ENCODE measurements around the gene ACKR4.

DNA sequence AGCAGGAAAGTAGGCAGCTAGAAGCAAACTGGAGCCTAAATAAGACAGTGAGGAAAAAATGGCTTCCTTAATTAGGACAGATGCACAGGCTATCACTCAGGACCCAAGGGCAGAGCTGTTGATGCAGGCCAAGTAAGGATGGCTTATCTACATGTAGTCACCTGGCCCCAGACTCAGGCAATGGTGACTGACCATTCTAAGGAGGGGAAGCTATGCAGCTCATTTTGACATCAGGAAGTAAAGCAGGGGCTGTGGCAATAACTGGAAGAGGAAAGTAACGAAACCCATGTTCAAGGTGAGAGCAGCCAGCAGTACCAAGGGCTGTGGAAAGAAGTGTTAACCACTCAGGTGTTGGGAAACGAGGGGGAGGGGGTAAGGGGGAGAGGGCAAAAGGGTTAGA lies 46.3 kb downstream of the ACKR4 start:
- TF ChIP-seq, protein P1, sequence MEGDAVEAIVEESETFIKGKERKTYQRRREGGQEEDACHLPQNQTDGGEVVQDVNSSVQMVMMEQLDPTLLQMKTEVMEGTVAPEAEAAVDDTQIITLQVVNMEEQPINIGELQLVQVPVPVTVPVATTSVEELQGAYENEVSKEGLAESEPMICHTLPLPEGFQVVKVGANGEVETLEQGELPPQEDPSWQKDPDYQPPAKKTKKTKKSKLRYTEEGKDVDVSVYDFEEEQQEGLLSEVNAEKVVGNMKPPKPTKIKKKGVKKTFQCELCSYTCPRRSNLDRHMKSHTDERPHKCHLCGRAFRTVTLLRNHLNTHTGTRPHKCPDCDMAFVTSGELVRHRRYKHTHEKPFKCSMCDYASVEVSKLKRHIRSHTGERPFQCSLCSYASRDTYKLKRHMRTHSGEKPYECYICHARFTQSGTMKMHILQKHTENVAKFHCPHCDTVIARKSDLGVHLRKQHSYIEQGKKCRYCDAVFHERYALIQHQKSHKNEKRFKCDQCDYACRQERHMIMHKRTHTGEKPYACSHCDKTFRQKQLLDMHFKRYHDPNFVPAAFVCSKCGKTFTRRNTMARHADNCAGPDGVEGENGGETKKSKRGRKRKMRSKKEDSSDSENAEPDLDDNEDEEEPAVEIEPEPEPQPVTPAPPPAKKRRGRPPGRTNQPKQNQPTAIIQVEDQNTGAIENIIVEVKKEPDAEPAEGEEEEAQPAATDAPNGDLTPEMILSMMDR (IDR thresholded peaks at IDR 0.05; ENCODE audit: low read depth, low read length, poor library complexity, severe bottlenecking) = no peak
- no peak for TF ChIP-seq EZH2phosphoT487 (IDR thresholded peaks at IDR 0.05; ENCODE audit: borderline replicate concordance, low read length)
